ENCODE results near the gene ZCCHC2. TPM values are rescaled to one million over a fixed set of nuclear protein-coding genes. Genes with fewer than 3 reads are reported as not detected.

The ZCCHC2 gene
- total RNA-seq, 3 donors from 2014 or later, result 24.3 to 36.3 (median 26.2) TPM

GRCh38 chr18:62603211-62603610 is 80.4 kb downstream of the ZCCHC2 start:
- no peaks in the 10 kb centered on the region for H3K4me1 ChIP-seq
- no peak overlapping the region for H3K27ac ChIP-seq
- DNase-seq (ENCODE audit: low spot score in 2 of 2), result no peak
- no peak for TF ChIP-seq POLR2AphosphoS5 (IDR thresholded peaks at IDR 0.05)
- no peak for TF ChIP-seq CTCF (IDR thresholded peaks at IDR 0.05)
- no peak for TF ChIP-seq POLR2A (IDR thresholded peaks at IDR 0.05)
- no peaks in the 10 kb centered on the region for H3K36me3 ChIP-seq
- no peak overlapping the region for H3K4me3 ChIP-seq
- H3K27me3 ChIP-seq, result no peaks in the 10 kb centered on the region
- intact Hi-C loops (cut with DNase I; ENCODE audit: low total_unique reads), result no loop called here
- H3K9me3 ChIP-seq, result peaks cover 0 to 6% of the 10 kb centered on the region in 2 donors

- Histone ChIP-seq H3K9me3 (peaks cover 0 to 6% of the 10 kb centered on the region in 2 donors), H3K36me3 (no peaks in the 10 kb centered on the region), H3K4me3 (no peak overlapping the region), H3K27me3 (no peaks in the 10 kb centered on the region), H3K4me1 (no peaks in the 10 kb centered on the region), H3K27ac (no peak overlapping the region)
- no peak for DNase-seq (ENCODE audit: low spot score in 2 of 2)
- TF ChIP-seq CTCF (IDR thresholded peaks at IDR 0.05) (no peak), POLR2A (IDR thresholded peaks at IDR 0.05) (no peak), POLR2AphosphoS5 (IDR thresholded peaks at IDR 0.05) (no peak)
- intact Hi-C loops (cut with DNase I; ENCODE audit: low total_unique reads), result no loop called here
Measured at GRCh38 chr18:62603979-62604378, 81.2 kb downstream of the ZCCHC2 start.

- H3K27me3 ChIP-seq, result no peaks in the 10 kb centered on the region
- TF ChIP-seq CTCF (IDR thresholded peaks at IDR 0.05) (no peak), POLR2A (IDR thresholded peaks at IDR 0.05) (no peak), POLR2AphosphoS5 (IDR thresholded peaks at IDR 0.05) (no peak)
- DNase-seq (ENCODE audit: low spot score in 2 of 2), result no peak
- H3K36me3 ChIP-seq, result no peaks in the 10 kb centered on the region
- intact Hi-C loops (cut with DNase I; ENCODE audit: low total_unique reads), result no loop called here
- H3K9me3 ChIP-seq, result peaks cover 0 to 6% of the 10 kb centered on the region in 2 donors
- no peaks in the 10 kb centered on the region for H3K4me1 ChIP-seq
- H3K4me3 ChIP-seq, result no peak overlapping the region
- H3K27ac ChIP-seq, result no peak overlapping the region
Measured at GRCh38 chr18:62605685-62606084, 82.9 kb downstream of the ZCCHC2 start.

GRCh38 chr18:62606106-62606505 is 83.3 kb downstream of the ZCCHC2 start:
- Histone ChIP-seq H3K4me1 (no peaks in the 10 kb centered on the region), H3K4me3 (no peak overlapping the region), H3K27ac (no peak overlapping the region), H3K27me3 (no peaks in the 10 kb centered on the region), H3K9me3 (peaks cover 0 to 6% of the 10 kb centered on the region in 2 donors), H3K36me3 (no peaks in the 10 kb centered on the region)
- TF ChIP-seq CTCF (IDR thresholded peaks at IDR 0.05) (no peak), POLR2A (IDR thresholded peaks at IDR 0.05) (no peak), POLR2AphosphoS5 (IDR thresholded peaks at IDR 0.05) (no peak)
- intact Hi-C loops (cut with DNase I; ENCODE audit: low total_unique reads), result no loop called here
- DNase-seq (ENCODE audit: low spot score in 2 of 2), result no peak

- TF ChIP-seq POLR2AphosphoS5 (IDR thresholded peaks at IDR 0.05) (no peak), POLR2A (IDR thresholded peaks at IDR 0.05) (no peak), CTCF (IDR thresholded peaks at IDR 0.05) (no peak)
- Histone ChIP-seq H3K9me3 (peaks cover 0 to 6% of the 10 kb centered on the region in 2 donors), H3K27me3 (no peaks in the 10 kb centered on the region), H3K36me3 (no peaks in the 10 kb centered on the region), H3K27ac (no peak overlapping the region), H3K4me3 (no peak overlapping the region), H3K4me1 (no peaks in the 10 kb centered on the region)
- DNase-seq (ENCODE audit: low spot score in 2 of 2), result no peak
- intact Hi-C loops (cut with DNase I; ENCODE audit: low total_unique reads), result no loop called here
Measured at GRCh38 chr18:62607302-62607701, 84.5 kb downstream of the ZCCHC2 start.

Measured in breast epithelium (tissue), 4 donors.